GM21390 (cell line): ENCODE measurements around the gene TPM4.
"Not testable (repeated sequence)": the region's sequence is repeated elsewhere in the genome, so short reads cannot be mapped to it uniquely, and the experiment has no call there.

ENCODE experiments used
- ATAC-seq: cut with Tn5 transposase; IDR thresholded peaks from one replicate; pipeline ENCODE4 v1.9.1; 2021; ENCODE audit not compliant: unreplicated experiment

Gene TPM4

DNA sequence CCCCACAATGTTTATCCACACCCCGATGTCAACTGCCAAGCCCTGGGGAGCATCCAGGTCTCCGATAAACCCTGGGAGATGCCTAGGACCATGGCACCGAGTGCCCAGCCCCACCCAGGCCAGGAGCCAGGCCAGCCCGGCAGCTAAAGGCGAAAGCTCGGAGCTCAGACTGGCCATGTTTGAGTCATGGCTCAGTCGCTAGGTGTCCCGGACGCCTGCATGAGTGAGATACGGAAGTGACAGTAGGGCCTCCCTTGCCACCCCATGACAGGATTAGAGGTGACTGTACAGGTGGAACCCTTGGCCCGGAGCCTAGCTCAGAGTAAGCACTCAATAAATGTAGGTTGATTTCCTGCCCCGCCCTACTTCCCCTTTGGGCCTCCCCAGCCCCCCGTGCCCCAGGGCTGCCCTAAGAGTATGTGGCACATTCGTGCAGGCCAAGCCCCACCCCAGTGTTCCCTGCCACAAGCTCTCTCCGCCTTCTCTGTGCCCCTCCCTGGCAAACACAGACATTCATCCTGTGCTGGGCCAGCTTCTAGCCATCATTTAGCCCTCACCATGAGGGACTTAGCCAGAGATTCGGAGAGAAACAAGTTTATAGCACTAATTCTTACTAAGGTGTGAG, 5.8 kb upstream of the TPM4 start:
- ATAC-seq = no peak

DNA sequence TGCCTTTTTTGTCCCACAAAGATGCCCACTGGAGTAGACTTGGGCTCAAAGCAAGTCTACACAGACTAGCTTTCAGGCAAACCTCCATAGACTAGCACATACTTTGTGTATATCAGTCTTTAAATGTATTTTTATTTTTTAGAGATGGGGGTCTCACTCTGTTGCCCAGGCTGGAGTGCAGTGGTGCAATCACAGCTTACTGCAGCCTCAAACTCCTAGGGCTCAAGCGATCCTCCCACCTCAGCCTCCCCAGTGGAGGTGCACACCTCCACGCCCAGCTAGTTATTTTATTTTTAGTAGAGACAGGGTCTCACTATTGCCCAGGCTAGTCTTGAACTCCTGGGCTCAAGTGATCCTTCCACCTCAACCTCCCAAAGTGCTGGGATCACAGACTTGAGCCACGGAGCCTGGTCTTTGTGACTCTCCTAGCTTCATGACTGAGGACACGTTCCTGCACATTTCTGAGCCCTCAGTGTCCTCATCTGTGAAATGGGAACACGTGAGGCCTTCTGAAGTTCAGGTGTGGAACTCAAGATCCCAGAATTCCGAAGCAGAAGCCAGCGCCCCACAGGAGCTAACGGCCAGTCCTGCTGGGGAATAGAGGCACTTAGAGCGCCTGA, 5.1 kb upstream of the TPM4 start:
- no peak for ATAC-seq

DNA sequence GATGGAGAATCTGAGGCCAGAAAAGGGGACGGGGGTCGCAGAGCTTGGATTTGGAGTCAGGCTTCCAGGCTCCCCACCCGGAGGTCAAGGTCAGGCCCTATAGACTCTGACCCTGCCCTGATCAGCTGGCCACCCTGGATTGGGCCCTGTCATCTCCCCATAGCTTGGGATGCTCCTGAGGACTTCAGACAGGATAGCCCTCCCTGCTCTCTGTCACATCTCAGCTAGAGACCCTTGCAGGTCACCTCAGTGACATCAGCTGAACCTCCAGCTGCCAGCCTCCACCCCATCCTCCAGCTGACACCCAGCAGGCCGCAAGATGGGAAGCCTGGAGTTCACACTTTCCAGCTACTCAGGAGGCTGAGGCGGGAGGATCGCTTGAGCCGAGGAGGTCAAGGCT, 2.8 kb upstream of the TPM4 start:
- ATAC-seq = no peak

DNA sequence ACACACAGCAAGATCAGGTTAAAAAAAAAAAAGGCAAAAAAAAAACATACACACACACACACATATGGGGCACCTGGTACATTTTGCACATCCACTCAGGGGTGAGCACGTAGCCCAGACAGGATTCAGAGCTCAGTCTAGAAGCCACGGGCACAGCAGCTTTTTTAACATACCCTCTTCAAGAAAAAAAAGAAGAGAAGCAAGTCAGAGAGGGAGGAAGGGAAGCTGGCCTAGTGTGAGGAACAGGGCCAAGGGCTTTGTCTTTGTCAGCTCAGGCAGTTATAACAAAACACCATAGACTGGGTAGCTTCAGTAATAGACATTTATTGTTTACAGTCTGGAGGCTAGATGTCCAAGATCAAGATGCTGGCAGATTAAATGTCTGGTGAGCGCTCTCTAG, 2.3 kb upstream of the TPM4 start:
- no peak for ATAC-seq

DNA sequence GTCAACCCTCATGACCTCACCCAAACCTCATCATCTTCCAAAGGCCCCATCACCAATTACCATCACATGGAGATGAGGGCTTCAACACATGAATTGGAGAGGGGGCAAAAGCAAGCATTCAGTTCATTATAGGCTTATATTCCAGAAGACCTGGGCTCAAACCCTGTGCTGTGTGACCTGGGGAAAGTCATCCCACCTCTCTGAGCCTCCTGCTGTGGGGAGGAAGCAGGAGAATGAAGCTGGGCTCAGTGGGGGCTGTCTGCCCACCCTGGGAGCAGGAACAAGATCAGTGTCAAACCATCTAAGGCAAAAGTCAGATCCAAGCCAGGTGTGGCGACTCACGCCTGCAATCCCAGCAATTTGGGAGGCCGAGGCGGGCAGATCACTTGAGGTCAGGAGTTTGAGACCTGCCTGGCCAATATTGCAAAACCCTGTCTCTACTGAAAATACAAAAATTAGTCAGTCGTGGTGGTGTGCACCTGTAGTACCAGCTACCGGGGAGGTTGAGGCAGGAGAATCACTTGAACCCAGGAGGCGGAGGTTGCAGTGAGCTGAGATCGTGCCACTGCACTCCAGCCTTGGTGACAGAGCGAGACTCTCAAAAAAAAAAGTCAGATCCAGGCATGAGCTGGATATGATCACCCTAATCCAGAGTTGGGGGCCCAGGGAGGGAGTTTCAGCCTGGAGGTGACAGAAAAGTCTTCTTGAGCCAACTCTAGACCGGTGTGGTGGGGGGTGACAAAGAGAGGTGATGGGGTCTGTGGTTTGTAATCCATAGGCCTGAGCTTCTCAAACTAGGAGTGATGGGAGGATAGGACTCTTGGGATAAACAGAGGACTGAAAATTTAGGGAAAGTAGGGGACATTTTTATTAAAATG, 1.6 kb upstream of the TPM4 start:
- no peak for ATAC-seq

DNA sequence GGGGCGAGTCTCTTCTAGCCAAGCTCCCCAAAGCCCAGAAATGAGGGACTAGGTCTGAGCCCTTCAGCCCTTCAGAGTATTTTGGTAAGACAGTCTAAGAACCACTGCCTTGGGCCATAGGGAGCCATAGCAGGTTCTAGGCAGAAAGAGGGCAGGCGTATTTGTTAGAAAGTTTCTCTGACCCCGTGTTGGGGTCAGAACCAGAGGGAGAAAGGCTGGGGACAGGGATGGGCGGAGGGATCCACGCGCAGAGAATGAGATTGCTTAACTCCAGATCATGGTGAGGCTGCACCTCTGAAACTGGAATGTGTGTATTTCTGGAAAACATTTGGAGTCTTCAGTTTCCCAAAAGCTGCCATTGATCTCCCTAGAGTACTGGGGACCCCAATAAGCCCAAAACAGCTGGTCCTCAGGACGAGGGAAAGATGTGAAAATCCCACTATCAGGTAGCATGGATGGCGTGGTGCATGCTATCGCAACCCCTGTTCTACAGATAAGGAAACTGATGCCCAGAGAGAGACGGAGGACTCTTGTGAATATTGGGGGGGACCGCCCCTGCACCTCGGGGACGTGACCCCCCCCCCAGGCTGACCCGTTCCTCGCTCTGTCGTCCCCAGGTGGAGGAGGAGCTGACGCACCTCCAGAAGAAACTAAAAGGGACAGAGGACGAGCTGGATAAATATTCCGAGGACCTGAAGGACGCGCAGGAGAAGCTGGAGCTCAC, 703 bp upstream of the TPM4 start:
- ATAC-seq = no peak

DNA sequence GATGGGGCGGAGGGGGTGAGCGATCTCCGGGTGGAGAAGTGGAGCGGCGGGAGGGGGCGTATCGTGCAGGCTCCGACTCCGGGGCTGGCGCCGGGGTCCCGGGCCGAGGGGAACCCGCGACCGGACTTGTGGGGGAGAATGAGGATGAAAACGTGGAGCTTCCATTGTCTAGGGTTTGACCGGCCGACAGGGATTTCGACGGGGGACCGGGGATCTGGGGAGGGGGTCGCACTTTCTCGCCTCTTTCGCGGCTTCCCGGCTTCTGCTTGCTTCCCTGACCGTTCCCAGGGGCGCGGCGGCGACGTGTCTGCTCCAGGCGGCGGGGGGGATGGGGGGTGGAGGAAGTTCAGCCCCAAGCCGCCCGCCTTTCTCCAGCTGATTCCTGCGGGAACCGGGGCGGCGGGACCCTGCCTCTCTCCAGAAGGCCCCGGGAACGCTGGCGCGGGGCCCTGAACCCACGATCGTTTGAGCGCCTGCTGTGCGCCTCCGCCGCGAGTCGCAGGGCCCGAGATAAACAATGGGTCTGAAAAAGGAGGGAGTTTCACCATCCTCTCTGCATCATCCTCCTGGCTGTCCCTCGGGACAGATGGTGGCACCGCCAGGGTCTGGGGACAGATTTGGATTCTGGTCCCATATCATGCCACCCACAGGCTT, 790 bp downstream of the TPM4 start:
- no peak for ATAC-seq

DNA sequence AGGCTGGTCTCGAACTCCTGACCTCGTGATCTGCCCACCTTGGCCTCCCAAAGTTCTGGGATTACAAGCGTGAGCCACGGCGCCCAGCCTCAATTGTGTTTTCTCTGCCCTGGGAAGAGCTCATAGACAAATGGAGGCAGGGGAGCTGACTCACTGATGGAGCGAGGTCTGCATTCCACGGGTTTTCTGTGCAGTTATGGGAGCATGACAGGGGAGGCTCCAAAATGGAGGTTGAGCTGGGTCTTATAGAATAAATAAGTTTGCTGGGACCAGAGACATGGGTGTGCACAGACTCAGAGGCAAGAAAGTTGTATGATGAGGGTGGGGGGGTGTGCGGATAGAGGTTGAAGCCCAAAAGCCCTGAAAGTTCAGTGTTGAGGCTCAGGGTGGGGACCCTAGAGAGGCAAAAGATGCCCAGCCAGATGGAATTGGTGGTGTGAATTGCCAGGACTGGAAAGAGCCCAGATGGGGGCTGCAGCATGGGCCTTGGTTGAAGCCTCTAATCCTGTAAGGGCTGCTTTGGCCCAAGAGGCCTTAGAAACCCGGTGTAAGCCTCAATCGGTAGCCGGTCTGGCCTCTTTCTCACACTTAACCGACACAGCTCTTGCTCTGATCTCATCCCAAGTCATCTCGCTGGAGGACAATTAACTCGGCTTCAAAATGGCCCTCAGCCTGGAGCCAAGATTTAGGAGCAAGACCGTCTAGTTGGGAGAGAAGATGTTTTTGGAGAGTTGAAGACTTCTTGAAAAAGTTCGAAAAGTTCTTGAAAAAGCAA, 1.9 kb downstream of the TPM4 start:
- ATAC-seq = no peak

DNA sequence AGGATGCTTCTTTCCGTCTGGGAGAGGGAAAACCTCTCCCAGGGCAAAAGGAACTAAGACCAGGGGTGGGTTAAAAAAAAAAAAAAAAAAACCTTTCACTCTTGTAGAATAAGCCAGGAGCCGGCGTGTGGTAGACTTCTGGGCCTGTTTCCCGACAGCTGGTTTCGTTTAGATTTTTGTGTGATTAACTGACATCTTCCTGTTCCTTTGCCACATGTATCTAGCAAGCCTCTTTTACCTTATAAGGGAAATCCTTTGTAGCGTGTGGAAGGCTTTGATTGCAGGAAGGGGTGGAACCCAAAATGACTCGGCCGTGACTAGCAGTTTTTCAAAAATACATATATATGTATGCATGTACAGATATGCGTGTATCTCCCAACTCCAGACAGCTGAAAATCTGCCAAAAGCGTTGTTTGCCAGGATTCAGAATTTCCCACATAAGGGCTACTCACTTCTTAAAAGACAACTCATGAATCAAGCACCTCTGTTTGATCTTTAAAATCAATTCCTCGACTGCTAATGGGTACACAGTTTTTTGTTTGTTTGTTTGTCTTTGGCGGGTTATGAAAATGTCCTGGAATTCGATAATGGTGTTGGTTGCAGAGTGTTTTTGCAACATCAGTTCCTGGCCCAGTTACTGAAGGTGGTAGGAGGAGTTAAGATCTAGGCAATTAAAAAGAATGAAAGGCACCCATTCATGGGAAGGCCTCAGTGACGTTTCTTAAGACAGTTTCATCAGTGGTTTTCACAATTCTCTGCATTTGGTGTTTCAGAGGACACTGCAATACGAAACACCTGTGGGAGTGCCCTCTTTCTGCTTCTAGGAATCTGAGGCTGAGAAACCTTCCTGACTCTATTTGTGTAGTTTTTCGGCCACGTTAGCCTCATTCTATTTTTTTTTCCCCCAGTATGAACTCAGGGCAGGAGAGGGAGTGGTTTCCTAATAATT, 2.7 kb downstream of the TPM4 start:
- peak; percentile 44 for ATAC-seq

DNA sequence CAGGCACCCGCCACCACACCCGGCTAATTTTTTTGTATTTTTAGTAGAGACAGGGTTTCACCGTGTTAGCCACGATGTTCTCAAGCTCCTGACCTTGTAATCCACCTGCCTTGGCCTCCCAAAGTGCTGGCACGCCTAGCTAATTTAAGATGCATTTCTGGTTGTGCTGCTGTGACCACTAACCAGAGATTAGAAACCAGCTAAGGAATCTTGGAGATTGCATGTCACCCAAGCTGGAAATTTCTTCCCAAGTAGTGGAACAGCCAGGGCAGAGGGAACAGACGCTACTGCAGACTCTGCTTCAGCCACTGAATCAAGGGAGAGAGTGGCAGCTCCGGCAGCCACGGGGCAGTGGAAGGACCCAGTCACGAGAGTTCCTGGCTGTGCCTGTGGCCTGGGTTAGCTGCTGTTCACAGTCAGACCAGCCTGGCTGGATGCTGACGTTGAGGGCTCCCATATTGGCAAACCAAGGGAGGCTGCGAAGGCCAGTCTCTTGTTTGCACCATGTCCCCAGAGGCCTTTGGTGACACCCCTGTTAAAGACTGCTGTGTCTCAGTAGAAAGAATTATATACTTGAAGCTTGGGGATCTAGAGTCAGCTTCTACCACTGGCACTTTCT, 7.9 kb downstream of the TPM4 start:
- ATAC-seq = no peak

DNA sequence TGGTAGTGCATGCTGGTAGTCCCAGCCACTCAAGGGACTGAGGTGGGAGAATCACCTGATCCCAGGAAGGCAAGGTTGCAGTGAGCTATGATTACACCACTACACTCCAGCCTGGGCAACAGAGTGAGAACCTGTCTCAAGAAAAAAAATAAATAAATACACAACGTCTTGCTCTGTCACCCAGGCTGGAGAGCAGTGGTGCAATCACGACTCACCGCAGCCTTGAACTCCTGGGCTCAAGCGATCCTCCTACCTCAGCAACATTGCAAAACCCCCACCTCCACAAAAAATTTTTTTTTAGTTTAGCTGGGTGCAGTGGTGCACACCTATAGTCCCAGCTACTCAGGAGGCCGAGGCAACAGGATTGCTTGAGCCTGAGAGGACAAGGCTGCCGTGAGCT, 8.8 kb downstream of the TPM4 start:
- ATAC-seq = no peak

DNA sequence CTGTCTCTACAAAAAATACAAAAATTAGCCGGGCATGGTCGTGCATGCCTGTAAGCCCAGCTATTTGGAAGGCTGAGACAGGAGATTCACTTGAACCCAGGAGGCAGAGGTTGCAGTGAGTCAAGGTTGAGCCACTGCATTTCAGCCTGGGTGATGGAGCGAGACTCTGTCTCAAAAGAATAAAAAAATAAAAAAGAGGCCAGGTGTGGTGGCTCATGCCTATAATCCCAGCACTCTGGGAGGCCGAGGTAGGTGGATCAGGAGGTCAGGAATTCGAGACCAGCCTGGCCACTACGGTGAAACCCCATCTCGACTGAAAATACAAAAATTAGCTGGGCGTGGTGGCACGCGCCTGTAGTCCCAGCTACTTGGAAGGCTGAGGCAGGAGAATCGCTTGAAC, 11.1 kb downstream of the TPM4 start:
- ATAC-seq = not testable (repeated sequence)

DNA sequence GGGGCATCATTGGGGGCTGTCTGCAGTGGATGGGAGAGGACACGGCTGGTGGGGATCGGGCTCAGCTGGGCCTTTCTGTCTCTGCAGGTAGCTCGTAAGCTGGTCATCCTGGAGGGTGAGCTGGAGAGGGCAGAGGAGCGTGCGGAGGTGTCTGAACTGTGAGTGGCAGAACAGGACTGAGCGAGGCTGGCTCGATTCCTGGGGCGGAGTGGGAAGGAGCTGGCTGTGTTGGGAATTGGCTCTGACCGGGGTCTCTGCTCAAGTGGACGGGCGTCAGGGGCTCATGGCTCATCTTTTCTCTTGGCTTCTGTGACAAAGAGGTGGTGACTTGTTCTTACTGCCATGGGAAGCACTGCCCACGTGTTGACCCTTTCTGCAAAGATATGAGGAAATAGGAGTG, 11.6 kb downstream of the TPM4 start:
- no peak for ATAC-seq

DNA sequence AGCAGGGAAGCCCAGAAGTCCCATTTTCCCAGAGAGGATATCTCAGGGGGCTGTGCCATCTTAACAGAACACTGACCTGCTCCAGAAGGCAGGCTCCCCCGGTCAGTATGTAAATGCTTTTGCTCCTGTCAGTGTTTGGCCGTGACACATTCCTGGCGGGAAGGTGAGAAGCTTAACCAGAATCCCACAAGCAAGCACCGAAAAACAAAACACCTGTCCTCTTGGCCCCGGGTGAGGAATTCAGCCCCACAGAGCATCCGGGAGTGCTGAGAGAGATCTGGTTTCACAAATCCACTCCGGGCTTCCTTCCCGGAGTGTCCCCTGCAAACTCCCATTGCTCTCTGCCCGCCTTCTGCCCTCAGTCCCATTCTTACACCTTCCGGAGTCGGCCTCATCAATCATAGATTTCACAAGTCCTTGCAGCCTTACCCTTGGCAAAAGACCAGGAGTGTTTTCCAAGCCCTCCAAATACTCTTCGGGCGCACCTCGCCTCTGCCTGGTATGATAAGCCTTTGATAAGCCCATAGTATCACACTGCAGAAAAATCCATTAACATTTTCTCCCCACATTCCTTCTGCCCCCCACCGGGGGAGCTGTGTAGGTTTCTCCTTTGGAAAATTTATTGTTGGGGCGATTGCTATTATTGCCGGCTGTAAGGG, 12.2 kb downstream of the TPM4 start:
- no peak for ATAC-seq

DNA sequence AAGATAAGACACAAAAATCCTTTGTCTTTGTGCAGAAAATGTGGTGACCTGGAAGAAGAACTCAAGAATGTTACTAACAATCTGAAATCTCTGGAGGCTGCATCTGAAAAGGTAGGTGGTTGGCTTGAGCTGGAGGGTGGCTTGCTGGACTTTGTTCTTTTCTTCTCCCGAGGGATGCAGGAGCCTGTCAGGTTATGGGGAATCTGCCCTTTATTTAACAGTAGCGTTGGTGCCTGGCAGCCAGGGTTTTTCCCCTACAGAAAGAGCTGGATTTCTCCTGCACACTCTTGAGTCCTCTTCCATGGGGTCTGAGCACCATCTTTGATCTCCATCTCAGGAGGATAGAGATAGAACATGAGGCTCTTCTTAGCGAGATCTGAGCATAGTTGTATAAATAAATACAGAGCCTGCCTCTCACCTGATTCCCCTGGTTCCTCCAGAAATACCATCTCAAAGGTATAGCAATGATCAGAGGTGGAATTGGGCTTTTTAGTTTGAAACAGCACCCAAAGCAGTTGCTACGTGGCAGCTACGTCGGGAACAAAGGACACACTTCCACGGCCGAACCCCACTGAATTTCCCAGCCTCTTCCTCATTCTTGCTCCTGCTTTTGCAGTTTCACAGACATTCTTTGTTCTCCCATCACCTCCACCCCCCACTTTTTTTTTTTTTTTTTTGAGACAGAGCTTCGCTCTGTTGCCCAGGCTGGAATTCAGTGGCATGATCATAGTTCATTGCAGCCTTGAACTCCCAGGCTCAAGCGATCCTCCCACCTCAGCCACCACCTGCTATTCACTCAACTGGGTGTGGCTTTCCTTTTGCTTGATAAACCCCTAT, 12.9 kb downstream of the TPM4 start:
- no peak for ATAC-seq

DNA sequence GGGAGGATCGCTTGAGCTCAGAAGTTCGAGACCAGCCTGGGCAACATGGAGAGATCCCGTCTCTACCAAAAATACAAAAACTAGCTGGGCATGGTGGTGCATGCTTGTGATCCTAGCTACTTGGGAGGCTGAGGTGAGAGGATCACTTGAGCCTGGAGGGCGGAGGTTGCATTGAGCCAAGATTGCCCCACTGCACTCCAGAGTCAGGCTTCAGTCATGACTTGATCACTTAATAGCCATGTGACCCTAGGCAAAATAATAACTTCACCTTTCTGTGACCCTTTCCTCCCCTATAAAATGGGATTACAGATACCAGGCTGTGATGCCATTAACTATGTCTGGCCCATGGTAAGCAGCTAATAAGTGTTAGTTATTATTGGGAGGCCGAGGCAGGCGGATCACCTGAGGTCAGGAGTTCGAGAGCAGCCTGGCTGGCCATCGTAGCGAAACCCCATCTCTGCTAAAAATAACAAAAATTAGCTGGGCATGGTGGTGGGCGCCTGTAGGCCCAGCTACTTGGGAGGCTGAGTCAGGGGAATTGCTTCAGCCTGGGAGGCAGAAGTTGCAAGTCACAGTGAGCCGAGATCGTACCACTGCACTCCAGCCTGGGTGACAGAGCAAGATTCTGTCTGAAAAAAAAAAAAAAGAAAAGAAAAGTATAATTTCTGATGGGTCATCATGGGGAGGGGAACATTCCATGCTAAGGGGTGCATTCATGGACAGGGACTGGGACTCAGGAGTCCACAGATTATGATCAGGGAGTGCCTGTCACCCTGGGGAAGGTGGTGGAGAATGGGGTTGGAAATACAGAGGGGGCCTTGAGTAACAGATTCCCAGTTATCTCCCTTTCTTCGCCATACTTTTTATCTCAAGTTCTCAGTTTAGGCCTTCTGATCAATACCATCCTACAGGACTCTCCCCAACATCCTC, 15.5 kb downstream of the TPM4 start:
- no peak for ATAC-seq
